HL-60 (cell line): ENCODE data around the gene ZNF236.

Experiments
- POLR2AphosphoS5 ChIP-seq: IDR thresholded peaks from 2 replicates; pipeline ENCODE4 v1.6.1; 2012; ENCODE audit warnings: low read depth
- SPI1 ChIP-seq: IDR thresholded peaks from 2 replicates; pipeline ENCODE4 v1.6.1; 2012; ENCODE audit warnings: low read depth, mild to moderate bottlenecking, borderline replicate concordance
- TF ChIP-seq, protein P1 (sequence below): IDR thresholded peaks from one replicate; pipeline ENCODE4 v1.5.1; 2011; ENCODE audit warnings: low read length, control low read depth, inconsistent platforms; ENCODE audit not compliant: insufficient read depth
- TF ChIP-seq, protein P2 (sequence below): IDR thresholded peaks from 2 replicates; pipeline ENCODE4 v1.6.1; 2012; ENCODE audit warnings: low read depth; ENCODE audit not compliant: insufficient replicate concordance

DNA sequence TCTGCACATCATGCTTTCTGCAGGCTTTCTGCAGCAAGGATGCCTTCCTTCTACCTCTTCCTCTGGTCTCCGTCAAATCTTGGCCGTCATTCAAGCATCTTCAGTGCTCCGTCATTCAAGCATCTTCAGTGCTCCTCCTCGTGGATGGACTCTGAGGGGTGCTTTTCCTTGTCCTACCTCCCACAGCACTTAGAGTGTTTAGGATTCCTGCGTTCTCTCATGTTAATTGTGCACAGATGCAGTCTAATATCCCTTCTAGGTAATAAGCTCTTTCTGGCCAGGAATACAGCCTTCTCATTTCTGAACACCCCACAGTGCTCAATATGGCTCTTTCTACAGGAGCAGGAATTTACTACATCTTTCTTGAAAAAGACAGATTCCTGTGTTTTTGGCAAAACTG lies 59.8 kb downstream of the ZNF236 start:
- TF ChIP-seq, protein P1, sequence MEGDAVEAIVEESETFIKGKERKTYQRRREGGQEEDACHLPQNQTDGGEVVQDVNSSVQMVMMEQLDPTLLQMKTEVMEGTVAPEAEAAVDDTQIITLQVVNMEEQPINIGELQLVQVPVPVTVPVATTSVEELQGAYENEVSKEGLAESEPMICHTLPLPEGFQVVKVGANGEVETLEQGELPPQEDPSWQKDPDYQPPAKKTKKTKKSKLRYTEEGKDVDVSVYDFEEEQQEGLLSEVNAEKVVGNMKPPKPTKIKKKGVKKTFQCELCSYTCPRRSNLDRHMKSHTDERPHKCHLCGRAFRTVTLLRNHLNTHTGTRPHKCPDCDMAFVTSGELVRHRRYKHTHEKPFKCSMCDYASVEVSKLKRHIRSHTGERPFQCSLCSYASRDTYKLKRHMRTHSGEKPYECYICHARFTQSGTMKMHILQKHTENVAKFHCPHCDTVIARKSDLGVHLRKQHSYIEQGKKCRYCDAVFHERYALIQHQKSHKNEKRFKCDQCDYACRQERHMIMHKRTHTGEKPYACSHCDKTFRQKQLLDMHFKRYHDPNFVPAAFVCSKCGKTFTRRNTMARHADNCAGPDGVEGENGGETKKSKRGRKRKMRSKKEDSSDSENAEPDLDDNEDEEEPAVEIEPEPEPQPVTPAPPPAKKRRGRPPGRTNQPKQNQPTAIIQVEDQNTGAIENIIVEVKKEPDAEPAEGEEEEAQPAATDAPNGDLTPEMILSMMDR, result no peak
- no peak for TF ChIP-seq POLR2AphosphoS5
- no peak for TF ChIP-seq SPI1
- TF ChIP-seq, protein P2, sequence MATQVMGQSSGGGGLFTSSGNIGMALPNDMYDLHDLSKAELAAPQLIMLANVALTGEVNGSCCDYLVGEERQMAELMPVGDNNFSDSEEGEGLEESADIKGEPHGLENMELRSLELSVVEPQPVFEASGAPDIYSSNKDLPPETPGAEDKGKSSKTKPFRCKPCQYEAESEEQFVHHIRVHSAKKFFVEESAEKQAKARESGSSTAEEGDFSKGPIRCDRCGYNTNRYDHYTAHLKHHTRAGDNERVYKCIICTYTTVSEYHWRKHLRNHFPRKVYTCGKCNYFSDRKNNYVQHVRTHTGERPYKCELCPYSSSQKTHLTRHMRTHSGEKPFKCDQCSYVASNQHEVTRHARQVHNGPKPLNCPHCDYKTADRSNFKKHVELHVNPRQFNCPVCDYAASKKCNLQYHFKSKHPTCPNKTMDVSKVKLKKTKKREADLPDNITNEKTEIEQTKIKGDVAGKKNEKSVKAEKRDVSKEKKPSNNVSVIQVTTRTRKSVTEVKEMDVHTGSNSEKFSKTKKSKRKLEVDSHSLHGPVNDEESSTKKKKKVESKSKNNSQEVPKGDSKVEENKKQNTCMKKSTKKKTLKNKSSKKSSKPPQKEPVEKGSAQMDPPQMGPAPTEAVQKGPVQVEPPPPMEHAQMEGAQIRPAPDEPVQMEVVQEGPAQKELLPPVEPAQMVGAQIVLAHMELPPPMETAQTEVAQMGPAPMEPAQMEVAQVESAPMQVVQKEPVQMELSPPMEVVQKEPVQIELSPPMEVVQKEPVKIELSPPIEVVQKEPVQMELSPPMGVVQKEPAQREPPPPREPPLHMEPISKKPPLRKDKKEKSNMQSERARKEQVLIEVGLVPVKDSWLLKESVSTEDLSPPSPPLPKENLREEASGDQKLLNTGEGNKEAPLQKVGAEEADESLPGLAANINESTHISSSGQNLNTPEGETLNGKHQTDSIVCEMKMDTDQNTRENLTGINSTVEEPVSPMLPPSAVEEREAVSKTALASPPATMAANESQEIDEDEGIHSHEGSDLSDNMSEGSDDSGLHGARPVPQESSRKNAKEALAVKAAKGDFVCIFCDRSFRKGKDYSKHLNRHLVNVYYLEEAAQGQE, result no peak
